OCI-LY7 (cell line): ENCODE results near the gene ANKRD65.

Experiments
- EZH2phosphoT487 ChIP-seq: fragments of 200-600 bp; sonication (generic); IDR thresholded peaks from 2 replicates; pipeline ENCODE4 v1.6.1; 2018; ENCODE audit warnings: low read depth, borderline replicate concordance, mild to moderate bottlenecking, mixed run types, antibody characterized with exemption, low read length, moderate library complexity, mixed read lengths
- TF ChIP-seq, protein P1 (sequence below): fragments of 200-600 bp; sonication (generic); conservative IDR thresholded peaks from 2 replicates; pipeline ENCODE4 v1.5.1; 2014; ENCODE audit warnings: mild to moderate bottlenecking, antibody characterized with exemption, low read length, moderate library complexity, mixed read lengths

GRCh38 chr1:1437033-1437903 lies 16.2 kb upstream of the ANKRD65 start:
- TF ChIP-seq, protein P1, sequence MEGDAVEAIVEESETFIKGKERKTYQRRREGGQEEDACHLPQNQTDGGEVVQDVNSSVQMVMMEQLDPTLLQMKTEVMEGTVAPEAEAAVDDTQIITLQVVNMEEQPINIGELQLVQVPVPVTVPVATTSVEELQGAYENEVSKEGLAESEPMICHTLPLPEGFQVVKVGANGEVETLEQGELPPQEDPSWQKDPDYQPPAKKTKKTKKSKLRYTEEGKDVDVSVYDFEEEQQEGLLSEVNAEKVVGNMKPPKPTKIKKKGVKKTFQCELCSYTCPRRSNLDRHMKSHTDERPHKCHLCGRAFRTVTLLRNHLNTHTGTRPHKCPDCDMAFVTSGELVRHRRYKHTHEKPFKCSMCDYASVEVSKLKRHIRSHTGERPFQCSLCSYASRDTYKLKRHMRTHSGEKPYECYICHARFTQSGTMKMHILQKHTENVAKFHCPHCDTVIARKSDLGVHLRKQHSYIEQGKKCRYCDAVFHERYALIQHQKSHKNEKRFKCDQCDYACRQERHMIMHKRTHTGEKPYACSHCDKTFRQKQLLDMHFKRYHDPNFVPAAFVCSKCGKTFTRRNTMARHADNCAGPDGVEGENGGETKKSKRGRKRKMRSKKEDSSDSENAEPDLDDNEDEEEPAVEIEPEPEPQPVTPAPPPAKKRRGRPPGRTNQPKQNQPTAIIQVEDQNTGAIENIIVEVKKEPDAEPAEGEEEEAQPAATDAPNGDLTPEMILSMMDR: no peak
- TF ChIP-seq EZH2phosphoT487: no peak
